CD4-positive, alpha-beta T cell treated with Interleukin-17A for 1 hour (primary cell): Measurements from ENCODE around the gene LYSMD4.
A peak's percentile ranks its signal among the peaks of the same experiment; 100 is the strongest.

Source experiments
- DNase-seq: peaks from one replicate; pipeline ENCODE4 v3.0.0-alpha.2; 2020

The LYSMD4 gene

GRCh38 chr15:99729920-99730319 lies 3.3 kb downstream of the LYSMD4 start:
- DNase-seq = peak; percentile 18

GRCh38 chr15:99729327-99729726 lies 3.9 kb downstream of the LYSMD4 start:
- DNase-seq = no peak

GRCh38 chr15:99728916-99729315 lies 4.3 kb downstream of the LYSMD4 start:
- DNase-seq = no peak

GRCh38 chr15:99727733-99728132 lies 5.5 kb downstream of the LYSMD4 start:
- DNase-seq = no peak

- DNase-seq = no peak
Measured at GRCh38 chr15:99727330-99727729, 5.9 kb downstream of the LYSMD4 start.

GRCh38 chr15:99726333-99726732 lies 6.9 kb downstream of the LYSMD4 start:
- no peak for DNase-seq

- no peak for DNase-seq
Measured at GRCh38 chr15:99722406-99722805, 10.8 kb downstream of the LYSMD4 start.

- no peak for DNase-seq
Measured at GRCh38 chr15:99721896-99722295, 11.3 kb downstream of the LYSMD4 start.

GRCh38 chr15:99721104-99721778 lies 12.0 kb downstream of the LYSMD4 start:
- no peak for DNase-seq

GRCh38 chr15:99720533-99720932 lies 12.7 kb downstream of the LYSMD4 start:
- DNase-seq = no peak

- no peak for DNase-seq
Measured at GRCh38 chr15:99719096-99719541, 14.1 kb downstream of the LYSMD4 start.

- DNase-seq = no peak
Measured at GRCh38 chr15:99718421-99718820, 14.8 kb downstream of the LYSMD4 start.

GRCh38 chr15:99717161-99718009 lies 15.9 kb downstream of the LYSMD4 start:
- no peak for DNase-seq

GRCh38 chr15:99716540-99717095 lies 16.6 kb downstream of the LYSMD4 start:
- DNase-seq = no peak

GRCh38 chr15:99712415-99712814 lies 20.8 kb downstream of the LYSMD4 start:
- no peak for DNase-seq

GRCh38 chr15:99711625-99712024 lies 21.6 kb downstream of the LYSMD4 start:
- no peak for DNase-seq

- no peak for DNase-seq
Measured at GRCh38 chr15:99709243-99709986, 23.8 kb downstream of the LYSMD4 start.

GRCh38 chr15:99708563-99708962 lies 24.7 kb downstream of the LYSMD4 start:
- no peak for DNase-seq

- DNase-seq = peak; percentile 33
Measured at GRCh38 chr15:99707473-99708270, 25.6 kb downstream of the LYSMD4 start.

GRCh38 chr15:99706557-99707303 lies 26.5 kb downstream of the LYSMD4 start:
- DNase-seq = peak; percentile 37

- peak; percentile 83 for DNase-seq
Measured at GRCh38 chr15:99704444-99704838, 28.8 kb downstream of the LYSMD4 start.
